GM12865 (cell line): ENCODE results near the gene STN1.

Experiments
- DNase-seq: peaks from one replicate; pipeline ENCODE4 v3.0.0; 2010; ENCODE audit warnings: low read depth
- H3K4me3 ChIP-seq: 2 replicates; pipeline ENCODE4 v1.5.1; 2011; ENCODE audit warnings: mild to moderate bottlenecking, low read depth, low read length, control low read depth
- CTCF ChIP-seq: IDR thresholded peaks from 2 replicates; pipeline ENCODE4 v1.5.1; 2011; ENCODE audit warnings: low read length, control low read depth, low read depth, inconsistent platforms; ENCODE audit not compliant: insufficient read depth; ENCODE audit errors: missing control alignments

The STN1 gene

GRCh38 chr10:103852856-103853255 is 65.1 kb downstream of the STN1 start:
- no peak overlapping the region for H3K4me3 ChIP-seq
- TF ChIP-seq CTCF = no peak
- no peak for DNase-seq

GRCh38 chr10:103852189-103852711 is 65.7 kb downstream of the STN1 start:
- TF ChIP-seq CTCF = no peak
- DNase-seq = no peak
- H3K4me3 ChIP-seq = no peak overlapping the region

DNA sequence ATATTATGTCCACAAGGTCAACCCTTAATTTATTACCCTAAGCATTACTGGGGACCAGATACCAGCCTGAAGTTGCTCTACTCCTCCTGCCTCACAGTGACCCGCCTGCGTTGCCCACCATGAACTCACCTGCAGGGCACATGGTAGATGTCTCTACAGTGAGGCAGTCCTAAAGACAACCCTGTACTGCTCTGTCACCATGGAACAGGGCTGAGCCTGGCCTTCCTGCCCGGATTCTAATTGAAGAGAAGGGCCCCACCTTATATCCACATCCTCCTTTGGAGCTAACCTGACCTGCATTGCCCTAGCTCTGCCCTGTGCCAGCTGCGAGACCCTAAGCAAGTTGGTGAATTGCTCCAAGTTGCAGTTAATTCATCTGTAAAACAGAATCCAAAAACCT is 66.7 kb downstream of the STN1 start:
- no peak for DNase-seq
- H3K4me3 ChIP-seq = no peak overlapping the region
- no peak for TF ChIP-seq CTCF

DNA sequence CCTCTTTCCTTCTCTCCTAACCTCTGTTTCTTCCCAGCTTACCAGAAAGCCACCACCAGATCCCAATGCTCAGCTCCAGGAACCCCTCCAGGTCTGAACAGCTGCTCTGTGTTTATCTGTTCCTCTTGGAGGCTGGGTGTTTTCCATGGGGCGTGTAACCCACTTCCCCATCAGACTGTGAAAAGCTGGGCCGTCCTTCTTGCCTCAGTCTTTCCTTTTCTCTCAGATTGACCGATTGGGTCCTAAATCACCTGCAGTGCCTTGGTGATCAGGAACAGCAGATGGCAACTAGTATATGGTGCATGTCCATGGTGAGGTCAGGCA is 67.5 kb downstream of the STN1 start:
- no peak for DNase-seq
- no peak overlapping the region for H3K4me3 ChIP-seq
- TF ChIP-seq CTCF = no peak

GRCh38 chr10:103849880-103850571 is 68.0 kb downstream of the STN1 start:
- TF ChIP-seq CTCF = no peak
- DNase-seq = no peak
- H3K4me3 ChIP-seq = no peak overlapping the region

DNA sequence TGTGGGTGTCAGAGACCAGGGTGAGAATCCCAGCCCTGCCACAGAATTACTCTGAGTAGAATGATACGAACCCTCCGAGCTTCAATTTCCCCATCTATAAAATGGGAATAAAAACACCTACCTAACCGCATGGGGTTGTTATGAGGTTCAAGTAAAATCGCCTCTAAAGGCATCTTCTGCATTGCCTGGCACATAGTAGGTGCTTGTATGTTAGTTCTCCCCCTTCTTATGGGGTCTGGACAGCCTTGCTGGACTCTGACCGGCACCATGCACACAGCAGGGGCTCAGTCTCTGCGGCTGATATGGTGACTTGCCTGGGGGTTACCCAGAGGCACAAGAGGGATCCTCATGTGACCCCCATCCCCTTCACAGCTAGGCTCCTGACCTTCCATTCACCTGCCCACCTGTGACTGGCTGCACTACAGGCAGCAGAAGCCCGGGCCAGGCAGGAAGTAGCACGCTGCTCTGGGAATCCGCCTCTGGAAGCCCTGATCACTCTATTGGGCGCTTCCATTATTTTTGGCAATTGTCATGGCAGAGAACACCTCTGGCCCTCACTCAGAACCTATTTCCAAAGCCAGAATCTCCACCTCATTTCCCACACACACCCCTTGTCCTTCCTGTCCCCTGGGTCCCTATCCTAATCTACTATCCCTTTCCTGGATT is 68.6 kb downstream of the STN1 start:
- TF ChIP-seq CTCF = no peak
- no peak for DNase-seq
- no peak overlapping the region for H3K4me3 ChIP-seq
